HCT116 (cell line): ENCODE data around the gene ATXN7L1.

Source experiments
- CTCF ChIP-seq, 3 experiments: fragments of 200-600 bp in 1 of 3; sonication (generic) in 1 of 3; IDR thresholded peaks in 2 of 3; conservative IDR thresholded peaks in 1 of 3; 2 replicates each; pipeline ENCODE4 v1.5.1; 2012 to 2017; ENCODE audit warnings: low read depth in 2 of 3, low read length in 2 of 3, antibody characterized with exemption in 1 of 3, borderline replicate concordance in 1 of 3, control low read depth in 1 of 3, mild to moderate bottlenecking in 1 of 3, mixed read lengths in 1 of 3, mixed run types in 1 of 3, moderate library complexity in 1 of 3; ENCODE audit not compliant: insufficient read depth in 1 of 3
- EZH2 ChIP-seq: fragments of 200-600 bp; sonication (generic); IDR thresholded peaks from 2 replicates; pipeline ENCODE4 v1.6.1; 2017; ENCODE audit warnings: antibody characterized with exemption, mixed run types
- FOSL1 ChIP-seq: IDR thresholded peaks from 2 replicates; pipeline ENCODE4 v1.6.1; 2012; ENCODE audit warnings: low read depth
- POLR2A ChIP-seq: IDR thresholded peaks from 2 replicates; pipeline ENCODE4 v1.7.0; 2011; ENCODE audit warnings: borderline replicate concordance; ENCODE audit not compliant: insufficient read depth, insufficient read length; ENCODE audit errors: extremely low read depth
- REST ChIP-seq: IDR thresholded peaks from 2 replicates; pipeline ENCODE4 v1.6.1; 2012; ENCODE audit warnings: low read depth
- SIN3A ChIP-seq: IDR thresholded peaks from 2 replicates; pipeline ENCODE4 v1.6.1; 2012; ENCODE audit warnings: low read depth
- TF ChIP-seq, protein P1 (sequence below): IDR thresholded peaks from 2 replicates; pipeline ENCODE4 v1.6.1; 2012
- TF ChIP-seq, protein P2 (sequence below): IDR thresholded peaks from 2 replicates; pipeline ENCODE4 v1.6.1; 2011; ENCODE audit warnings: mild to moderate bottlenecking, low read length, moderate library complexity; ENCODE audit not compliant: insufficient replicate concordance; ENCODE audit errors: extremely low read depth

DNA sequence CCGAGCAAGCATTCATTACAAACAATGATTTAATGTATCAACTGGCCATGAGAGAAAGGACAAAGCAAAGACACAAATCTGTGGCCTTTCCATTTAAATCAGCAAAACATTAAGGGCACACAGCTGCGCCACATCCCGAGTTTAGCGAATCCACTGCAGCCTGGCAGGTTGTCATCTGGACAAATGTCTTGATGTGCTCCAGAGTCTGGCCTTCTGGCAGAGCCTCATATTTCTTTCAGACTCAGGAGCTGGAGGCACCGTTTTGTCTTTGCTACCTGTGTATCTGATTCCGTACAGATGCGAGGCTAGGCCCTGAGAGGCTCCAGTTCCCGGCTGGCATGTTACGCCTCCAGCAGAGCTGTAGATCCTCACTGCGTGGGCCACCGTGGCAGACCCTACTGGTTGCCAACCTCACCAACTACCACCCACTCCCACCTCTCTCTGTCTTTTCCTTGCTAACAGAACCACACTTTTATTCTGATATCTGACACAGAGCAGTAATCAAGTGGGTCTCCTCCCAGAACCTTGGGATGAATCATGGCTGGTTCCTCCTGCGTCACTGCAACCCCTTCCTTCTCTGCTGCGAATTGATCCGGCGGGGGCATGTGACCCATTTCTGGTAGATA is 254.2 kb downstream of the ATXN7L1 start:
- TF ChIP-seq, protein P1, sequence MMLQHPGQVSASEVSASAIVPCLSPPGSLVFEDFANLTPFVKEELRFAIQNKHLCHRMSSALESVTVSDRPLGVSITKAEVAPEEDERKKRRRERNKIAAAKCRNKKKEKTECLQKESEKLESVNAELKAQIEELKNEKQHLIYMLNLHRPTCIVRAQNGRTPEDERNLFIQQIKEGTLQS = no peak
- TF ChIP-seq POLR2A (no peak), FOSL1 (no peak), REST (no peak), SIN3A (no peak), CTCF (IDR thresholded peaks at IDR 0.05 in 2 of 3, conservative IDR thresholded peaks at IDR 0.05 in 1 of 3; ENCODE audit: borderline replicate concordance in 1 of 3, insufficient read depth in 1 of 3, low read depth in 2 of 3, low read length in 2 of 3) (no peak), EZH2 (no peak)
- TF ChIP-seq, protein P2, sequence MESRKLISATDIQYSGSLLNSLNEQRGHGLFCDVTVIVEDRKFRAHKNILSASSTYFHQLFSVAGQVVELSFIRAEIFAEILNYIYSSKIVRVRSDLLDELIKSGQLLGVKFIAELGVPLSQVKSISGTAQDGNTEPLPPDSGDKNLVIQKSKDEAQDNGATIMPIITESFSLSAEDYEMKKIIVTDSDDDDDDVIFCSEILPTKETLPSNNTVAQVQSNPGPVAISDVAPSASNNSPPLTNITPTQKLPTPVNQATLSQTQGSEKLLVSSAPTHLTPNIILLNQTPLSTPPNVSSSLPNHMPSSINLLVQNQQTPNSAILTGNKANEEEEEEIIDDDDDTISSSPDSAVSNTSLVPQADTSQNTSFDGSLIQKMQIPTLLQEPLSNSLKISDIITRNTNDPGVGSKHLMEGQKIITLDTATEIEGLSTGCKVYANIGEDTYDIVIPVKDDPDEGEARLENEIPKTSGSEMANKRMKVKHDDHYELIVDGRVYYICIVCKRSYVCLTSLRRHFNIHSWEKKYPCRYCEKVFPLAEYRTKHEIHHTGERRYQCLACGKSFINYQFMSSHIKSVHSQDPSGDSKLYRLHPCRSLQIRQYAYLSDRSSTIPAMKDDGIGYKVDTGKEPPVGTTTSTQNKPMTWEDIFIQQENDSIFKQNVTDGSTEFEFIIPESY = no peak
